ENCODE measurements around the gene HTR2B. TPM values are rescaled to one million over a fixed set of nuclear protein-coding genes. Genes with fewer than 3 reads are reported as not detected.

The HTR2B gene
- total RNA-seq, 1 experiment from 2014 or later = not detected

DNA sequence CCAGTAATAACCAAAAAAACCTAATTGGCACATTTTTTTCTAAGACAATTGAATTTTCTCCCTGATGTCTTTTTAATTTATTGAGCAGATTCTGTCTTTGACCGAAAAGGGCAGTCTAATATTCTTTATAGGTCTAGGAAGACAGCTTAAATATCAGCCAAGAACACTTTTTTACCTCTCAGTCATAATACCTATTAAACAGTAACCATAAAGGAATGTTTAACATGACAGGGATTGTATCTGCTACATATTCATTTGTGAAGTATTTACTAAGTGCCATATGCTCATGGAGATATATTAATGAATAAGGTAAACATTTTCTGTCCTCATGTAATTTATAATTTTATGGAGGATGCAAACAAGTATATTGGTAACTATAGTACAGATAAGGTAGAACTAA is 3.1 kb upstream of the HTR2B start:
- CTCF ChIA-PET = interaction anchor here (1.2 kb wide), 2 partner anchors 64 to 362 kb away, joined by 3 read pairs; no protein-coding TSS in a partner anchor
- TF ChIP-seq, protein P1, sequence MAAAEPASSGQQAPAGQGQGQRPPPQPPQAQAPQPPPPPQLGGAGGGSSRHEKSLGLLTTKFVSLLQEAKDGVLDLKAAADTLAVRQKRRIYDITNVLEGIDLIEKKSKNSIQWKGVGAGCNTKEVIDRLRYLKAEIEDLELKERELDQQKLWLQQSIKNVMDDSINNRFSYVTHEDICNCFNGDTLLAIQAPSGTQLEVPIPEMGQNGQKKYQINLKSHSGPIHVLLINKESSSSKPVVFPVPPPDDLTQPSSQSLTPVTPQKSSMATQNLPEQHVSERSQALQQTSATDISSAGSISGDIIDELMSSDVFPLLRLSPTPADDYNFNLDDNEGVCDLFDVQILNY (CRISPR knock-in tag; IDR thresholded peaks at IDR 0.05) = no peak
- TF ChIP-seq CBFB (CRISPR knock-in tag; IDR thresholded peaks at IDR 0.05; ENCODE audit: low read depth) = no peak
- no peak for TF ChIP-seq ZNF671 (CRISPR knock-in tag; IDR thresholded peaks at IDR 0.05)
- no peak for TF ChIP-seq E2F1 (CRISPR knock-in tag; IDR thresholded peaks at IDR 0.05)
- no peak for TF ChIP-seq ZNF232 (CRISPR knock-in tag; IDR thresholded peaks at IDR 0.05)
- TF ChIP-seq CDX4 (CRISPR knock-in tag; IDR thresholded peaks at IDR 0.05; ENCODE audit: borderline replicate concordance) = no peak
- TF ChIP-seq USF2 (CRISPR knock-in tag; IDR thresholded peaks at IDR 0.05) = no peak
- TF ChIP-seq JUN (CRISPR knock-in tag; IDR thresholded peaks at IDR 0.05) = no peak
- no peak for TF ChIP-seq ZMAT4 (CRISPR knock-in tag; IDR thresholded peaks at IDR 0.05)
- no peak for TF ChIP-seq MYBL2 (CRISPR knock-in tag; IDR thresholded peaks at IDR 0.05)
- TF ChIP-seq, protein P2, sequence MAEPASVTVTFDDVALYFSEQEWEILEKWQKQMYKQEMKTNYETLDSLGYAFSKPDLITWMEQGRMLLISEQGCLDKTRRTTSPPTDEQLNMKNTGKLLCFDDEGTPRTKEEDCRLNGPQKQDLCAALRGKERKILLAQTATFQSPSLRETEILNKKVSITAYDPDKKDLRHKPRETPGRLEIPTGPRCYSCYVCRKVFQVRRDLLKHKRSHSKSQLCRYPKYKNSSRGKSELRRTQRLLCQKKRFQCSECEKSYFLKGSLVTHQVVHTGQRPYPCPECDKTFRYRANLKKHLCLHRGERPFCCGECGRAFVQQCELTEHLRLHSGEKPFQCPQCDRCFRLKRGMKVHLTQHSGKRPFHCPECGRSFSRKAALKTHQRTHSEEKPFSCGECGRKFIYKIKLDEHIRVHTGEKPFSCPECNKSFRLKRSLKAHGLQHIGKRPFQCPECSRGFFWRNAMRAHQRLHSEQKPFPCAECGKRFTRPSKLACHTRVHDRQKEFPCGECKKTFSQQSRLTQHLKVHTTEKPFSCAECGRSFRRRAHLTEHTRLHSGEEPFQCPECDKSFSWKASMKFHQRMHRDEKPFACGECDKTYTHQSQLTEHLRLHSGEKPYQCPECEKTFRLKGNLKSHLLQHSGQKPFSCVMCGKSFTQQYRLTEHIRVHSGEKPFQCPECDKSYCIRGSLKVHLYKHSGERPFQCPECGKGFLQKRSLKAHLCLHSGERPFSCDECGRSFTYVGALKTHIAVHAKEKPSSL (CRISPR knock-in tag; conservative IDR thresholded peaks at IDR 0.05) = no peak
- TF ChIP-seq KAT7 (CRISPR knock-in tag; IDR thresholded peaks at IDR 0.05; ENCODE audit: borderline replicate concordance) = no peak
- TF ChIP-seq, protein P3, sequence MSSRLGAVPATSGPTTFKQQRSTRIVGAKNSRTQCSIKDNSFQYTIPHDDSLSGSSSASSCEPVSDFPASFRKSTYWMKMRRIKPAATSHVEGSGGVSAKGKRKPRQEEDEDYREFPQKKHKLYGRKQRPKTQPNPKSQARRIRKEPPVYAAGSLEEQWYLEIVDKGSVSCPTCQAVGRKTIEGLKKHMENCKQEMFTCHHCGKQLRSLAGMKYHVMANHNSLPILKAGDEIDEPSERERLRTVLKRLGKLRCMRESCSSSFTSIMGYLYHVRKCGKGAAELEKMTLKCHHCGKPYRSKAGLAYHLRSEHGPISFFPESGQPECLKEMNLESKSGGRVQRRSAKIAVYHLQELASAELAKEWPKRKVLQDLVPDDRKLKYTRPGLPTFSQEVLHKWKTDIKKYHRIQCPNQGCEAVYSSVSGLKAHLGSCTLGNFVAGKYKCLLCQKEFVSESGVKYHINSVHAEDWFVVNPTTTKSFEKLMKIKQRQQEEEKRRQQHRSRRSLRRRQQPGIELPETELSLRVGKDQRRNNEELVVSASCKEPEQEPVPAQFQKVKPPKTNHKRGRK (CRISPR knock-in tag; IDR thresholded peaks at IDR 0.05; ENCODE audit: borderline replicate concordance) = no peak
- no peak for TF ChIP-seq ZBTB21 (CRISPR knock-in tag; IDR thresholded peaks at IDR 0.05; ENCODE audit: borderline replicate concordance)
- TF ChIP-seq SMAD4 (CRISPR knock-in tag; IDR thresholded peaks at IDR 0.05) = no peak
- Mint-ChIP-seq H3K36me3 (no peaks in the 10 kb centered on the region), H3K9me3 (no peaks in the 10 kb centered on the region), H3K27me3 (ENCODE audit: low read depth) (no peaks in the 10 kb centered on the region), H3K4me3 (no peak overlapping the region), H3K4me1 (peaks cover 43% of the 10 kb centered on the region), H3K27ac (peak overlapping the region; percentile 46)
- ATAC-seq (no peak), DNase-seq (ENCODE audit: low spot score) (no peak)
- POLR2A ChIA-PET = no interaction called here

GRCh38 chr2:231127480-231127879 is 2.6 kb upstream of the HTR2B start:
- no peaks in the 10 kb centered on the region for H3K9me3 Mint-ChIP-seq
- TF ChIP-seq ATF2 (CRISPR knock-in tag; IDR thresholded peaks at IDR 0.05; ENCODE audit: borderline replicate concordance, low read depth) = no peak
- no peak for TF ChIP-seq FOXP4 (CRISPR knock-in tag; IDR thresholded peaks at IDR 0.05)
- TF ChIP-seq NR1H2 (CRISPR knock-in tag; IDR thresholded peaks at IDR 0.05) = no peak
- TF ChIP-seq TP53 (CRISPR knock-in tag; IDR thresholded peaks at IDR 0.05) = no peak
- TF ChIP-seq, protein P4, sequence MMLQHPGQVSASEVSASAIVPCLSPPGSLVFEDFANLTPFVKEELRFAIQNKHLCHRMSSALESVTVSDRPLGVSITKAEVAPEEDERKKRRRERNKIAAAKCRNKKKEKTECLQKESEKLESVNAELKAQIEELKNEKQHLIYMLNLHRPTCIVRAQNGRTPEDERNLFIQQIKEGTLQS (CRISPR knock-in tag; conservative IDR thresholded peaks at IDR 0.05) = no peak

More at GRCh38 chr2:231127480-231127879, 2.6 kb upstream of the HTR2B start:
- Mint-ChIP-seq H3K27me3 (ENCODE audit: low read depth) (no peaks in the 10 kb centered on the region), H3K4me3 (no peak overlapping the region), H3K27ac (no peak overlapping the region; the same call in 1 of the 2 replicates), H3K4me1 (peaks cover 38% of the 10 kb centered on the region), H3K36me3 (no peaks in the 10 kb centered on the region)
- no peak for ATAC-seq
- no peak for DNase-seq (ENCODE audit: low spot score)
- CTCF ChIA-PET = interaction anchor here (1.2 kb wide), 2 partner anchors 65 to 363 kb away, joined by 3 read pairs; no protein-coding TSS in a partner anchor
- POLR2A ChIA-PET = no interaction called here
